Panc1 (cell line): ENCODE data around the gene PRPF19. TPM values are rescaled to one million over a fixed set of nuclear protein-coding genes. Genes with fewer than 3 reads are reported as not detected.

Experiments
- ATAC-seq: fragments of 200-7000 bp; cut with Tn5 transposase; 2 replicates; pipeline ENCODE4 v1.9.1; 2020; ENCODE audit warnings: mild to moderate bottlenecking, moderate library complexity
- BruUV-seq: library from RNA; stranded (reverse); fragments of 400-500 nt; replicated peaks from 2 replicates; lab custom pipeline; 2021; lab: Mats Ljungman, UMichigan
- CTCF ChIA-PET: fragments of 300-600 bp; sonication (Branson Sonifier 250); formaldehyde crosslinking; loops from one replicate; lab custom pipeline; 2022; ENCODE audit warnings: antibody characterized with exemption; lab: Charles Lee
- POLR2A ChIA-PET: fragments of 300-600 bp; sonication (Branson Sonifier 250); formaldehyde crosslinking; loops from one replicate; lab custom pipeline; 2022; ENCODE audit warnings: antibody characterized with exemption; lab: Charles Lee
- DNase-seq: peaks from one replicate; pipeline ENCODE4 v3.0.0-alpha.2; 2010; ENCODE audit warnings: low read depth, low spot score
- H3K27ac ChIP-seq: 2 replicates; pipeline ENCODE4 v1.5.1; 2011; ENCODE audit warnings: mild to moderate bottlenecking, low read length, inconsistent platforms
- H3K27me3 ChIP-seq: fragments of 200-500 bp; sonication (Bioruptor generic); 2 replicates; pipeline ENCODE4 v1.6.0; 2014; ENCODE audit warnings: low read length, inconsistent platforms; ENCODE audit not compliant: control insufficient read depth, insufficient read depth
- H3K36me3 ChIP-seq: fragments of 200-500 bp; sonication (Bioruptor generic); 2 replicates; pipeline ENCODE4 v1.5.1; 2014; ENCODE audit warnings: inconsistent platforms, mild to moderate bottlenecking, low read length, moderate library complexity; ENCODE audit not compliant: control insufficient read depth, insufficient read depth
- H3K4me1 ChIP-seq: 2 replicates; pipeline ENCODE4 v1.5.1; 2011; ENCODE audit warnings: inconsistent platforms, mild to moderate bottlenecking, low read length, moderate library complexity; ENCODE audit not compliant: control insufficient read depth, insufficient read depth
- H3K4me3 ChIP-seq, 2 experiments: 2 replicates each; pipeline ENCODE4 v1.5.1; 2011 to 2012; ENCODE audit warnings: low read depth in 2 of 2, low read length in 2 of 2, mild to moderate bottlenecking in 2 of 2, inconsistent platforms in 1 of 2, moderate library complexity in 1 of 2
- H3K9me3 ChIP-seq: fragments of 200-500 bp; sonication (Bioruptor generic); 2 replicates; pipeline ENCODE4 v1.5.1; 2014; ENCODE audit warnings: low read depth, mild to moderate bottlenecking, inconsistent platforms, low read length, moderate library complexity; ENCODE audit not compliant: control insufficient read depth, insufficient read depth
- CTCF ChIP-seq: fragments of 450-650 bp; IDR thresholded peaks from 2 replicates; pipeline ENCODE4 v1.5.1; 2017; ENCODE audit warnings: mild to moderate bottlenecking
- POLR2AphosphoS5 ChIP-seq: IDR thresholded peaks from 2 replicates; pipeline ENCODE4 v1.6.1; 2012; ENCODE audit warnings: mild to moderate bottlenecking, low read depth, low read length, moderate library complexity
- SIN3A ChIP-seq: IDR thresholded peaks from 2 replicates; pipeline ENCODE4 v1.6.1; 2012; ENCODE audit warnings: low read depth, mild to moderate bottlenecking, low read length, moderate library complexity, borderline replicate concordance; ENCODE audit not compliant: insufficient read depth
- TCF7L2 ChIP-seq: IDR thresholded peaks from 2 replicates; pipeline ENCODE4 v1.6.1; 2011; ENCODE audit warnings: mild to moderate bottlenecking, low read depth, low read length, inconsistent platforms
- in situ Hi-C: cut with HindIII; loops from 2 replicates; pipeline ENCODE4 v1.10.0; 2016; ENCODE audit warnings: low sequenced_read_pairs, low pct_unique_long_range_greater_than_20kb
- intact Hi-C: fragments of 100-400 bp; cut with micrococcal nuclease; formaldehyde crosslinking; loops from one replicate; pipeline ENCODE4 v1.10.0; 2022; ENCODE audit not compliant: unreplicated experiment
- total RNA-seq: library from RNA; stranded (reverse); gene quantifications from one replicate; pipeline ENCODE4 v1.2.1, GENCODE V29; 2021; ENCODE audit not compliant: unreplicated experiment
- TF ChIP-seq, protein P1 (sequence below), 2 experiments: IDR thresholded peaks; 2 replicates each; pipeline ENCODE4 v1.6.1; 2011 to 2012; ENCODE audit warnings: low read depth in 2 of 2, control low read depth in 1 of 2, low read length in 1 of 2, mild to moderate bottlenecking in 1 of 2, moderate library complexity in 1 of 2; ENCODE audit not compliant: insufficient read depth in 1 of 2

Gene PRPF19
- total RNA-seq, 1 experiment from 2014 or later = 149 TPM

DNA sequence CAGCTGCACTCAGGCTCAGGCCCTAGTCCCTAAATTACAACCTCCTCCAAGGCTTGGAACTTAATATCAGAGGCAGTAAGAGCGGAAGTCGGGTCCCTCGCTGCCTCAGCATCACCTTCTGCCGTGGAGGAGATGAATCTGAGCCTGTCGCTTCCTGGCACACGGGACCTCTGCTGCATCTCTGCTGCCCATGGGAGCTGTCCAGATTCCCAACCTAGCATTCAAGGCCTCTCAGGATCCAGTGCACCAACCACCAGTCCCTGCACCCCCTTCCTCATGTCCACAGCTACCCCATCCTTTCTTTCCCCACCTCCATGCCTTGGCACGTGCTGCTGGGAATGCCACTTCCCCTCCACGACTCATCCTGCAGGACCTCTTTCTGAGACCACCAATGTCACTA, 48.1 kb downstream of the PRPF19 start:
- POLR2A ChIA-PET = no interaction called here
- Histone ChIP-seq H3K36me3 (no peaks in the 10 kb centered on the region), H3K4me3 (no peak overlapping the region), H3K27ac (no peak overlapping the region), H3K9me3 (no peaks in the 10 kb centered on the region), H3K4me1 (no peaks in the 10 kb centered on the region), H3K27me3 (no peaks in the 10 kb centered on the region)
- DNase-seq = no peak
- in situ Hi-C loops = no loop called here
- intact Hi-C loops = no loop called here
- TF ChIP-seq, protein P1, sequence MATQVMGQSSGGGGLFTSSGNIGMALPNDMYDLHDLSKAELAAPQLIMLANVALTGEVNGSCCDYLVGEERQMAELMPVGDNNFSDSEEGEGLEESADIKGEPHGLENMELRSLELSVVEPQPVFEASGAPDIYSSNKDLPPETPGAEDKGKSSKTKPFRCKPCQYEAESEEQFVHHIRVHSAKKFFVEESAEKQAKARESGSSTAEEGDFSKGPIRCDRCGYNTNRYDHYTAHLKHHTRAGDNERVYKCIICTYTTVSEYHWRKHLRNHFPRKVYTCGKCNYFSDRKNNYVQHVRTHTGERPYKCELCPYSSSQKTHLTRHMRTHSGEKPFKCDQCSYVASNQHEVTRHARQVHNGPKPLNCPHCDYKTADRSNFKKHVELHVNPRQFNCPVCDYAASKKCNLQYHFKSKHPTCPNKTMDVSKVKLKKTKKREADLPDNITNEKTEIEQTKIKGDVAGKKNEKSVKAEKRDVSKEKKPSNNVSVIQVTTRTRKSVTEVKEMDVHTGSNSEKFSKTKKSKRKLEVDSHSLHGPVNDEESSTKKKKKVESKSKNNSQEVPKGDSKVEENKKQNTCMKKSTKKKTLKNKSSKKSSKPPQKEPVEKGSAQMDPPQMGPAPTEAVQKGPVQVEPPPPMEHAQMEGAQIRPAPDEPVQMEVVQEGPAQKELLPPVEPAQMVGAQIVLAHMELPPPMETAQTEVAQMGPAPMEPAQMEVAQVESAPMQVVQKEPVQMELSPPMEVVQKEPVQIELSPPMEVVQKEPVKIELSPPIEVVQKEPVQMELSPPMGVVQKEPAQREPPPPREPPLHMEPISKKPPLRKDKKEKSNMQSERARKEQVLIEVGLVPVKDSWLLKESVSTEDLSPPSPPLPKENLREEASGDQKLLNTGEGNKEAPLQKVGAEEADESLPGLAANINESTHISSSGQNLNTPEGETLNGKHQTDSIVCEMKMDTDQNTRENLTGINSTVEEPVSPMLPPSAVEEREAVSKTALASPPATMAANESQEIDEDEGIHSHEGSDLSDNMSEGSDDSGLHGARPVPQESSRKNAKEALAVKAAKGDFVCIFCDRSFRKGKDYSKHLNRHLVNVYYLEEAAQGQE (IDR thresholded peaks at IDR 0.05; ENCODE audit: insufficient read depth in 1 of 2, low read depth in 2 of 2, low read length in 1 of 2) = no peak
- TF ChIP-seq CTCF = no peak
- no peak for TF ChIP-seq TCF7L2
- TF ChIP-seq POLR2AphosphoS5 = no peak
- no peak for TF ChIP-seq SIN3A
- no TSS peak for BruUV-seq
- no peak for ATAC-seq
- CTCF ChIA-PET = no interaction called here

- CTCF ChIA-PET = no interaction called here
- TF ChIP-seq TCF7L2 = no peak
- TF ChIP-seq SIN3A = no peak
- TF ChIP-seq, protein P1 (IDR thresholded peaks at IDR 0.05; ENCODE audit: insufficient read depth in 1 of 2, low read depth in 2 of 2, low read length in 1 of 2) = no peak
- TF ChIP-seq CTCF = no peak
- no peak for TF ChIP-seq POLR2AphosphoS5
- no peak overlapping the region for H3K27ac ChIP-seq
- intact Hi-C loops (no loop called here), in situ Hi-C loops (no loop called here)
- H3K27me3 ChIP-seq = no peaks in the 10 kb centered on the region
- no peak for ATAC-seq
- no peaks in the 10 kb centered on the region for H3K36me3 ChIP-seq
- H3K4me3 ChIP-seq = no peak overlapping the region
- H3K4me1 ChIP-seq = no peaks in the 10 kb centered on the region
- DNase-seq = no peak
- no peaks in the 10 kb centered on the region for H3K9me3 ChIP-seq
- no TSS peak for BruUV-seq
- POLR2A ChIA-PET = no interaction called here
Measured at GRCh38 chr11:60857378-60858232, 48.8 kb downstream of the PRPF19 start.
